Raji (cell line): Measurements from ENCODE around the gene NEU1.
A peak's percentile ranks its signal among the peaks of the same experiment; 100 is the strongest.

Experiments
- POLR2A ChIP-seq: IDR thresholded peaks from 2 replicates; pipeline ENCODE4 v1.6.1; 2011; ENCODE audit warnings: low read depth, low read length, control low read depth; ENCODE audit not compliant: insufficient read depth

NEU1 gene

DNA sequence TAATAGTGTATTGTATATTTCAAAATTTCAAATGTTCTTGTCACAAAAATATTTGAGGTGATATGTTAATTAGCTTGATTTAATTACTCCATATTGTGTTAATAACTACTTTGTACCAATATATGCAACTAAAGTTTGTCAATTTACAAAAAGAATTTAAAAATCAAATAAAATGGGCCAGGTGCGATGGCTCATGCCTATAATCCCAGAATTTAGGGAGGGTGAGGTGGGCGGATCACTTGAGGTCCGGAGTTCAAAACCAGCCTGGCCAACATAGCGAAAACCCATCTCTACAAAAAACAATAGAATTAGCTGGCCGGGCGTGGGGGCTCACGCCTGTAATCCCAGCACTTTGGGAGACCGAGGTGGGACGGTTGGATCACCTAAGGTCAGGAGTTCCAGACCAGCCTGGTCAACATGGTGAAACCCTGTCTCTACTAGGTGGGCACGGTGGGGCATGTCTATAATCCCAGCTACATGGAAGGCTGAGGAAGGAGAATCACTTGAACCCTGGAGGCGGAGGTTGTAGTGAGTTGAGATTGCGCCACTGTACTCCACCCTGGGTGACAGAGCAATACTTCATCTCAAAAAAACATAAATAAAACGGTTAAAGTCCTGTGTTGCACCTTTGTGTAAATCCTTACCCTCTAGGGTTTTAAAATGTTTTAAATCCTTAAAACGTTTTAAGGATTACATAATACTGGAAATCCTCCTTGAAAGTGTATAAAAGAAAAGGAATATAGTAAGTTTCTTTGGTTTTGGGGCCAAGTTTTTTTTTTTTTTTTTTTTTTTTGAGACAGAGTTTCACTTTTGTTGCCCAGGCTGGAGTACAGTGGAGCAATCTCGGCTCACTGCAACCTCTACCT lies 31.0 kb downstream of the NEU1 start:
- TF ChIP-seq POLR2A, result no peak

DNA sequence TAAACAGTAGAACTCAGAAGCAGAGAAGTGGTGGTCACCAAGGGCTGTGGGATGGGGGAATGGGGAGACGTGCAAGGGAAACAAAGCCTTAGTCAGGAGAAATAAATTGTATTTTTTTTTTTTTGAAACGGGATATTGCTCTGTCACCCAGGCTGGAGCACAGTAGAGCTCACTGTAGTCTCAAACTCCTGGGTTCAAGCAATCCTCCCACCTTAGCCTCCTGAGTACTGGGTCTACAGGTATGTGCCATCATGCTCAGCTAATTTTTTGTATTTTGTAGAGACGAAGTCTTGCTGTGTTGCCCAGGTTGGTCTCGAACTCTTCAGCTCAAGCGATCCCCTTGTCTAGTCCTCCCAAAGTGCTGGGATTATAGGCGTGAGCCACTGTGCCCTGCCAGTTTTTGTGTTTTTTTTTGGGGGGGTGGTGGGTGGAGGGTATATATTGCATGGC lies 31.7 kb downstream of the NEU1 start:
- 0 out of 2 replicates have a peak, but pooled peaks have one; percentile 28 for TF ChIP-seq POLR2A

DNA sequence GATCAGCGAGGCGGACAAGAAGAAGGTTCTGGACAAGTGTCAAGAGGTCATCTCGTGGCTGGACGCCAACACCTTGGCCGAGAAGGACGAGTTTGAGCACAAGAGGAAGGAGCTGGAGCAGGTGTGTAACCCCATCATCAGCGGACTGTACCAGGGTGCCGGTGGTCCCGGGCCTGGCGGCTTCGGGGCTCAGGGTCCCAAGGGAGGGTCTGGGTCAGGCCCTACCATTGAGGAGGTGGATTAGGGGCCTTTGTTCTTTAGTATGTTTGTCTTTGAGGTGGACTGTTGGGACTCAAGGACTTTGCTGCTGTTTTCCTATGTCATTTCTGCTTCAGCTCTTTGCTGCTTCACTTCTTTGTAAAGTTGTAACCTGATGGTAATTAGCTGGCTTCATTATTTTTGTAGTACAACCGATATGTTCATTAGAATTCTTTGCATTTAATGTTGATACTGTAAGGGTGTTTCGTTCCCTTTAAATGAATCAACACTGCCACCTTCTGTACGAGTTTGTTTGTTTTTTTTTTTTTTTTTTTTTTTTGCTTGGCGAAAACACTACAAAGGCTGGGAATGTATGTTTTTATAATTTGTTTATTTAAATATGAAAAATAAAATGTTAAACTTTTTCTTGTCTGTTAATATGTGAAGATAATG lies 32.9 kb downstream of the NEU1 start:
- TF ChIP-seq POLR2A, result no peak

DNA sequence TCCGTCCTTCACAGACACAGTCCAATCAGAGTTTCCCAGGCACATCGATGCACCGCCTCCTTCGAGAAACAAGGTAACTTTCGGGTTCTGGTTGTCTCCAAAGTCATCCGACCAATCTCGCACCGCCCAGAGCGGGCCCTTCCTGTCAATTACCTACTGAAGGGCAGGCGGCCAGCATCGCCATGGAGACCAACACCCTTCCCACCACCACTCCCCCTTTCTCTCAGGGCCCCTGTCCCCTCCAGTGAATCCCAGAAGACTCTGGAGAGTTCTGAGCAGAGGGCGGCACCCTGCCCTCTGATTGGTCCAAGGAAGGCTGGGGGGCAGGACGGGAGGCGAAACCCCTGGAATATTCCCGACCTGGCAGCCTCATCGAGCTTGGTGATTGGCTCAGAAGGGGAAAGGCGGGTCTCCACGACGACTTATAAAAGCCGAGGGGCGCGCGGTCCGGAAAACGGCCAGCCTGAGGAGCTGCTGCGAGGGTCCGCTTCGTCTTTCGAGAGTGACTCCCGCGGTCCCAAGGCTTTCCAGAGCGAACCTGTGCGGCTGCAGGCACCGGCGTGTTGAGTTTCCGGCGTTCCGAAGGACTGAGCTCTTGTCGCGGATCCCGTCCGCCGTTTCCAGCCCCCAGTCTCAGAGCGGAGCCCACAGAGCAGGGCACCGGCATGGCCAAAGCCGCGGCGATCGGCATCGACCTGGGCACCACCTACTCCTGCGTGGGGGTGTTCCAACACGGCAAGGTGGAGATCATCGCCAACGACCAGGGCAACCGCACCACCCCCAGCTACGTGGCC lies 35.1 kb downstream of the NEU1 start, which contains the start of gene HSPA1B:
Gene HSPA1B, plus strand, starts transcription at position 453 of the 794 bp plus-strand sequence. Its CDS starts 213 bp downstream, at position 666.
- peak; percentile 97 for TF ChIP-seq POLR2A

GRCh38 chr6:31826793-31827285 lies 35.8 kb downstream of the NEU1 start:
- peak; percentile 46 for TF ChIP-seq POLR2A

GRCh38 chr6:31825553-31825952 lies 37.1 kb downstream of the NEU1 start:
- no peak for TF ChIP-seq POLR2A

DNA sequence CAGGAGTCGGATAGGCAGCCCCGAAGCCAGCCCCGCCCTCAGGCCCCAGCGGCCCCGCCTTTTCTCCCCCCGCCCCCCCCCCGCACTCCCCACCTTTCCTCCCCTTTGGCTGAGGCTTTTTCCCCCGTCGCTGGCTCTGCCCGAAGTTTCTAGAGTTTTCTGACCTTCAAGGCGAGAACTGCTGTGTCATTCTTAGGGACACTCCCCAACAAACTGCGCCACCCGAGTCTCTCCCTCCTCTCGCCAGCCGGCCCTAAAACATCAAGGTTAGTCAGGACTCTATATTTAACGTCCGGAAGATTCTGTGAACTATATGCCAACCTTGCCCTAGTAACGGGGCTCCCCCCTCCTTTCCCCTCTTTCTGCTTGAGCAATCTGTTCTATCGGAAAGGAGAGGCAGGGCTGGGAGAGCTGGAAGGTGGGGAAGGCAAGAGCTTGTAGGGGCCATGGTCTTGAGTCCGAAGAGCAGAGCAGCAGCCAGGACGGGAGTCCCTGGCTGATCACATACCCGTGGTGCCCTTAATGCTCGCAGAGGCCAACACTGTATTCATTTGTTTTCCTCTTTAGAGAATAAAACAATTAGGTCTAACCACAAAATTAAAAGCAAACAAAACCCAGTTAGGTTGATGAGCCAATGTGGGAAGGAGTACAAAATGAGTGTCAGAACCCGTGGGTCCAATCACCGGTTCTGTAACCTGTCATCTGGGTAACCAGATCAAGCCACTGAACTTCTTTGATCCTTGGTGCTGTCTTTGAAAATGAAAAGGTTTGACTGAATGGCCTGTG lies 40.4 kb downstream of the NEU1 start:
- TF ChIP-seq POLR2A, result peak; percentile 43; the same call in 1 of the 2 replicates

GRCh38 chr6:31821301-31822035 lies 41.2 kb downstream of the NEU1 start:
- TF ChIP-seq POLR2A, result peak; percentile 71

DNA sequence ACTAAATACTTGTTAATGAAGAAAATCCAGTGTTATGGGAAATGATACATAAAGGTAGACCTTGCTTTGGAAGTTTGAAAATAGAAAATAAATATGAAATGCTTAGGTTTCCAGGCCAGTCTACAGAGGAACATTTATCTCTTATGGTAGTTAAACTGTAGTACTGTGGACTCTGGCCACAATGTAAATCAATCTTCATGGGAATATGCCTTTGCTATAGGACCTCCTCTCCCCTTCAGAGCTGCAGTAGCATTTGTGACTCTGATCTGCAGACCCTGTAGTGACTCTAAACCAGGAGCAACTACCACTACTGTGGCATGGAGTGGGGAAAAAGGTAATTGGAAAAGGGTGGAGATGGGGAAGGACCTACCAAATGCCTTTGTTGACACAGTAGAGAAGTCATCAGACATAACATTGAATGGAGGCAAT lies 42.7 kb downstream of the NEU1 start:
- TF ChIP-seq POLR2A, result no peak

DNA sequence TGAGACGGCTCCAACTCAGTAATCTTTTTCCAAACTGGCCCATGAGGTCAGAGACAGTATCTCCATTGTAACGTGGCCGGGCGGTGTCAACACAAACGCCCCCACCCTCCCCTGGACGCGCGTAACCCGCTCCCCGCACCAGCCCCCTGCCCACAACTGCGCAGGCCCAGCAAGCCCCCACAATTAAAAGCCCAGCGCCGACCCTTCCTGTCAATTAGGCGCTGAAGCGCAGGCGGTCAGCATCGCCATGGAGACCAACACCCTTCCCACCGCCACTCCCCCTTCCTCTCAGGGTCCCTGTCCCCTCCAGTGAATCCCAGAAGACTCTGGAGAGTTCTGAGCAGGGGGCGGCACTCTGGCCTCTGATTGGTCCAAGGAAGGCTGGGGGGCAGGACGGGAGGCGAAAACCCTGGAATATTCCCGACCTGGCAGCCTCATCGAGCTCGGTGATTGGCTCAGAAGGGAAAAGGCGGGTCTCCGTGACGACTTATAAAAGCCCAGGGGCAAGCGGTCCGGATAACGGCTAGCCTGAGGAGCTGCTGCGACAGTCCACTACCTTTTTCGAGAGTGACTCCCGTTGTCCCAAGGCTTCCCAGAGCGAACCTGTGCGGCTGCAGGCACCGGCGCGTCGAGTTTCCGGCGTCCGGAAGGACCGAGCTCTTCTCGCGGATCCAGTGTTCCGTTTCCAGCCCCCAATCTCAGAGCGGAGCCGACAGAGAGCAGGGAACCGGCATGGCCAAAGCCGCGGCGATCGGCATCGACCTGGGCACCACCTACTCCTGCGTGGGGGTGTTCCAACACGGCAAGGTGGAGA lies 47.4 kb downstream of the NEU1 start, which contains the start of the genes HSPA1A and HSPA1L:
Gene HSPA1A, plus strand, starts transcription at position 519 of the 814 bp plus-strand sequence. Its CDS starts 214 bp downstream, at position 733.
Gene HSPA1L, minus strand, starts transcription at position 259 of the 814 bp plus-strand sequence. CDS start 3,311 bp downstream, outside the sequence.
- TF ChIP-seq POLR2A, result no peak

- TF ChIP-seq POLR2A, result no peak
Observed at GRCh38 chr6:31814677-31815024, 48.0 kb downstream of the NEU1 start.

GRCh38 chr6:31813465-31813849 lies 49.2 kb downstream of the NEU1 start:
- no peak for TF ChIP-seq POLR2A

DNA sequence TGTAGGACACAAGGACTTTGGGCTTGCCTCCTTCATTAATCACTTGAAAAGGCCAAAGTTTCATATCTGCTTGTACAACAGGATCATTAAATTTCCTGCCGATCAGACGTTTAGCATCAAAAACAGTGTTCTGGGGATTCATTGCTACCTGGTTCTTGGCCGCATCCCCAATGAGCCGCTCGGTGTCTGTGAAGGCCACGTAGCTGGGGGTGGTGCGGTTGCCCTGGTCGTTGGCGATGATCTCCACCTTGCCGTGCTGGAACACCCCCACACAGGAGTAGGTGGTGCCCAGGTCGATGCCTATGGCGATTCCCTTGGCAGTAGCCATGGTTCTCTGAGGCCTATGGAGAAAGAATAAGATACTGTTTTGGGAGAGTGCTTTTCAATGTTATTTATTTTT lies 51.0 kb downstream of the NEU1 start:
- no peak for TF ChIP-seq POLR2A
